ENCODE measurements around the gene ATXN1.

DNA sequence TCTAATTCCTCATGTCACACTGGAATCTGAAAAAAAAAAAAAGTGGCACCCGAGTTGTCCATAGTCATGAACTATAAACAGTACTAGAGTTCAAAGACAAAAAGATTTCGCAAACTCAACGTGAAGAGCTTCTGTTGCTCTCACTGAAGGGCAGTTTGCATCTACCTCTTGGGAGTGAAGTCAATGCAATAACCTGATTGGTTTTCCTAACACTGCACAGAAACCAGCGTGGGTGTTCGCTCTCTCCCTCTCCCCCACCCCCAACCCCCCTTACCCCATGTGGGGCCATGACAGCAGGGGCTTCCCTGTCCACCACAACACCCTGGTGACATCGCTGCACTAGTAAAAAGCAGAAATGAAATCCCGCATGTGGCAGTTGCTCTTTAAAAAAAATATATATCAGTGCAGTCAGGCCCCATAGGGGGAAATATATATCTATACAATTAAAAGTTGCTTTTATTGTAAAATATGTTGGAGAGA, 456.0 kb downstream of the ATXN1 start:
- TF ChIP-seq, protein P1, sequence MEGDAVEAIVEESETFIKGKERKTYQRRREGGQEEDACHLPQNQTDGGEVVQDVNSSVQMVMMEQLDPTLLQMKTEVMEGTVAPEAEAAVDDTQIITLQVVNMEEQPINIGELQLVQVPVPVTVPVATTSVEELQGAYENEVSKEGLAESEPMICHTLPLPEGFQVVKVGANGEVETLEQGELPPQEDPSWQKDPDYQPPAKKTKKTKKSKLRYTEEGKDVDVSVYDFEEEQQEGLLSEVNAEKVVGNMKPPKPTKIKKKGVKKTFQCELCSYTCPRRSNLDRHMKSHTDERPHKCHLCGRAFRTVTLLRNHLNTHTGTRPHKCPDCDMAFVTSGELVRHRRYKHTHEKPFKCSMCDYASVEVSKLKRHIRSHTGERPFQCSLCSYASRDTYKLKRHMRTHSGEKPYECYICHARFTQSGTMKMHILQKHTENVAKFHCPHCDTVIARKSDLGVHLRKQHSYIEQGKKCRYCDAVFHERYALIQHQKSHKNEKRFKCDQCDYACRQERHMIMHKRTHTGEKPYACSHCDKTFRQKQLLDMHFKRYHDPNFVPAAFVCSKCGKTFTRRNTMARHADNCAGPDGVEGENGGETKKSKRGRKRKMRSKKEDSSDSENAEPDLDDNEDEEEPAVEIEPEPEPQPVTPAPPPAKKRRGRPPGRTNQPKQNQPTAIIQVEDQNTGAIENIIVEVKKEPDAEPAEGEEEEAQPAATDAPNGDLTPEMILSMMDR (IDR thresholded peaks at IDR 0.05) = no peak
- no peak for TF ChIP-seq POLR2A (IDR thresholded peaks at IDR 0.05)

Data from testis (tissue), 2 donors.